ENCODE data around the gene PTPN11.
"Not testable (repeated sequence)": the region's sequence is repeated elsewhere in the genome, so short reads cannot be mapped to it uniquely, and the experiment has no call there.

The PTPN11 gene

GRCh38 chr12:112446008-112446725, 27.4 kb downstream of the PTPN11 start:
- in situ Hi-C loops (cut with MboI; ENCODE audit: low sequenced_read_pairs): no loop called here

GRCh38 chr12:112447106-112447505, 28.4 kb downstream of the PTPN11 start:
- in situ Hi-C loops (cut with MboI; ENCODE audit: low sequenced_read_pairs): no loop called here

- in situ Hi-C loops (cut with MboI; ENCODE audit: low sequenced_read_pairs): not testable (repeated sequence)
These were observed 29.4 kb downstream of the PTPN11 start for GRCh38 chr12:112448165-112448564.

GRCh38 chr12:112450725-112451124, 32.0 kb downstream of the PTPN11 start:
- in situ Hi-C loops (cut with MboI; ENCODE audit: low sequenced_read_pairs): no loop called here

GRCh38 chr12:112456029-112456428, 37.3 kb downstream of the PTPN11 start:
- in situ Hi-C loops (cut with MboI; ENCODE audit: low sequenced_read_pairs): no loop called here

GRCh38 chr12:112457142-112457541, 38.4 kb downstream of the PTPN11 start:
- in situ Hi-C loops (cut with MboI; ENCODE audit: low sequenced_read_pairs): not testable (repeated sequence)

GRCh38 chr12:112458330-112458729, 39.6 kb downstream of the PTPN11 start:
- in situ Hi-C loops (cut with MboI; ENCODE audit: low sequenced_read_pairs): no loop called here

GRCh38 chr12:112458751-112459150, 40.0 kb downstream of the PTPN11 start:
- in situ Hi-C loops (cut with MboI; ENCODE audit: low sequenced_read_pairs): no loop called here

GRCh38 chr12:112463478-112463877, 44.7 kb downstream of the PTPN11 start:
- in situ Hi-C loops (cut with MboI; ENCODE audit: low sequenced_read_pairs): no loop called here

- in situ Hi-C loops (cut with MboI; ENCODE audit: low sequenced_read_pairs): no loop called here
These were observed 45.9 kb downstream of the PTPN11 start for GRCh38 chr12:112464605-112465004.

GRCh38 chr12:112466011-112466422, 47.3 kb downstream of the PTPN11 start:
- in situ Hi-C loops (cut with MboI; ENCODE audit: low sequenced_read_pairs): no loop called here

- in situ Hi-C loops (cut with MboI; ENCODE audit: low sequenced_read_pairs): no loop called here
These were observed 48.1 kb downstream of the PTPN11 start for GRCh38 chr12:112466835-112467234.

- in situ Hi-C loops (cut with MboI; ENCODE audit: low sequenced_read_pairs): no loop called here
These were observed 49.3 kb downstream of the PTPN11 start for GRCh38 chr12:112468046-112468445.

- in situ Hi-C loops (cut with MboI; ENCODE audit: low sequenced_read_pairs): no loop called here
These were observed 54.3 kb downstream of the PTPN11 start for GRCh38 chr12:112473056-112473455.

- in situ Hi-C loops (cut with MboI; ENCODE audit: low sequenced_read_pairs): no loop called here
These were observed 60.7 kb downstream of the PTPN11 start for GRCh38 chr12:112479413-112479812.

- in situ Hi-C loops (cut with MboI; ENCODE audit: low sequenced_read_pairs): no loop called here
These were observed 62.2 kb downstream of the PTPN11 start for GRCh38 chr12:112480931-112481330.

GRCh38 chr12:112482733-112483132, 64.0 kb downstream of the PTPN11 start:
- in situ Hi-C loops (cut with MboI; ENCODE audit: low sequenced_read_pairs): no loop called here

- in situ Hi-C loops (cut with MboI; ENCODE audit: low sequenced_read_pairs): no loop called here
These were observed 67.6 kb downstream of the PTPN11 start for GRCh38 chr12:112486361-112486760.

- in situ Hi-C loops (cut with MboI; ENCODE audit: low sequenced_read_pairs): no loop called here
These were observed 69.6 kb downstream of the PTPN11 start for GRCh38 chr12:112488257-112488876.

- in situ Hi-C loops (cut with MboI; ENCODE audit: low sequenced_read_pairs): no loop called here
These were observed 70.7 kb downstream of the PTPN11 start for GRCh38 chr12:112489456-112489855.

- in situ Hi-C loops (cut with MboI; ENCODE audit: low sequenced_read_pairs): no loop called here
These were observed 77.7 kb downstream of the PTPN11 start for GRCh38 chr12:112496496-112496895.

GRCh38 chr12:112498580-112498979, 79.8 kb downstream of the PTPN11 start:
- in situ Hi-C loops (cut with MboI; ENCODE audit: low sequenced_read_pairs): no loop called here

GRCh38 chr12:112503512-112503911, 84.8 kb downstream of the PTPN11 start:
- in situ Hi-C loops (cut with MboI; ENCODE audit: low sequenced_read_pairs): no loop called here
